ENCODE data around the gene ORM2. TPM values are rescaled to one million over a fixed set of nuclear protein-coding genes. Genes with fewer than 3 reads are reported as not detected.
A peak's percentile ranks its signal among the peaks of the same experiment; 100 is the strongest.

ORM2 gene
- total and polyA plus RNA-seq, 9 of the 15 experiments (the other 6 are each of a cell fraction or from before 2014, with no cell fraction given), result 0.98 TPM; not detected in 8

DNA sequence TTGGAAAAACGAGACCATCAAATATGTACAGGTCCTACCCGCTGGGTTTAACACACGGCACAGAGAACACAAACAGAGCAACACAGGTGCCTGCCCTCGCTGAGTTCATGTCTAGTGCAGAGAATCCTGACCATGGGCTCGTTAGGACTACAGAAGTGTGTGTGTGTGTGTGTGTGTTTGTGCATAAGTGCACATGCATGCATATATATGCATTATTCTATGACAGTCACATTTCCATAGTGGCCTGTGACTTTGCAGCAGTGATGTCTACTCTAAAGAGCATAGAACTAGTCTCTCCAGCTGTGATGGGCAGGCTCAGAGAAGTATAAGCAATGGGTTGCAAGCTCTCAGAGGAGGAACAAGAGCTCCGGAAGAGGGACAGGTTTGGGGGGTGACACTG is 27.7 kb downstream of the ORM2 start (continued):
- TF ChIP-seq POLR2H (tag; IDR thresholded peaks at IDR 0.05; ENCODE audit: low read depth) (no peak), CBX5 (IDR thresholded peaks at IDR 0.05; ENCODE audit: borderline replicate concordance, low read depth) (no peak)

DNA sequence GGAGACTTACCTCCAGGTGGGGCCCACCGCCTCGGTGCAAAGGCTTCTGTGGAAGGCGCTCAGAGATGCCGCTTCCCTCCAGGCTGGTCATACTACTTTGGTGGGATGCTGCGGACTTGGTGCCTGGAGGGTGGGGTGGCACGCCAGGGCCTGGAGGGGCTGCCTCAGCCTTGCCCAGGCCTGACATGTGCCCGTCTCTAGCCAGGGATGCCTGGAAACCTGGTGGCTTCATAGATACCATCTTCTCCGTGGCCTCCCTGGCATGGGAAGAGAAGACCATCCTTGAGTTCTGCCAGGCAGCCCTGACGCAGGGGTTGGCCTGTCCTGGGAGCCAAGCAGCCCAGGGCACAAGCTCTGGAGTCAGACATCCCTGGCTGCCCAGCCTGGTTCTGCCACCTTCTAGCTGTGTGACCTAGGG is 28.3 kb downstream of the ORM2 start:
- DNase-seq (ENCODE audit: extremely low read depth in 1 of 4, low spot score in 3 of 4) (no peak), ATAC-seq (no peak), FAIRE-seq (no peak)
- TF ChIP-seq ZNF77 (CRISPR knock-in tag; IDR thresholded peaks at IDR 0.05), result no peak
- TF ChIP-seq TBP (optimal IDR thresholded peaks at IDR 0.05; ENCODE audit: low read depth, low read length), result no peak
- TF ChIP-seq ELF2 (CRISPR knock-in tag; IDR thresholded peaks at IDR 0.05), result no peak
- TF ChIP-seq, protein P1, sequence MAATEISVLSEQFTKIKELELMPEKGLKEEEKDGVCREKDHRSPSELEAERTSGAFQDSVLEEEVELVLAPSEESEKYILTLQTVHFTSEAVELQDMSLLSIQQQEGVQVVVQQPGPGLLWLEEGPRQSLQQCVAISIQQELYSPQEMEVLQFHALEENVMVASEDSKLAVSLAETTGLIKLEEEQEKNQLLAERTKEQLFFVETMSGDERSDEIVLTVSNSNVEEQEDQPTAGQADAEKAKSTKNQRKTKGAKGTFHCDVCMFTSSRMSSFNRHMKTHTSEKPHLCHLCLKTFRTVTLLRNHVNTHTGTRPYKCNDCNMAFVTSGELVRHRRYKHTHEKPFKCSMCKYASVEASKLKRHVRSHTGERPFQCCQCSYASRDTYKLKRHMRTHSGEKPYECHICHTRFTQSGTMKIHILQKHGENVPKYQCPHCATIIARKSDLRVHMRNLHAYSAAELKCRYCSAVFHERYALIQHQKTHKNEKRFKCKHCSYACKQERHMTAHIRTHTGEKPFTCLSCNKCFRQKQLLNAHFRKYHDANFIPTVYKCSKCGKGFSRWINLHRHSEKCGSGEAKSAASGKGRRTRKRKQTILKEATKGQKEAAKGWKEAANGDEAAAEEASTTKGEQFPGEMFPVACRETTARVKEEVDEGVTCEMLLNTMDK (IDR thresholded peaks at IDR 0.05; ENCODE audit: borderline replicate concordance, insufficient read depth, low read depth, low read length, poor library complexity, severe bottlenecking), result no peak
- no peak for TF ChIP-seq CBX2 (IDR thresholded peaks at IDR 0.05; ENCODE audit: insufficient read depth, low read length, poor library complexity, severe bottlenecking)
- peak; percentile 55 for TF ChIP-seq POLR2G (IDR thresholded peaks at IDR 0.05; ENCODE audit: low read depth, low read length)
- TF ChIP-seq MECOM (CRISPR knock-in tag; IDR thresholded peaks at IDR 0.05), result no peak
- Histone ChIP-seq H3K9ac (ENCODE audit: insufficient read depth in 1 of 2, low read depth in 2 of 2, low read length in 2 of 2) (no peak overlapping the region), H3K4me3 (no peak overlapping the region), H3K4me1 (replicated peaks in 1 of 2; ENCODE audit: control insufficient read depth in 2 of 2, insufficient read depth in 2 of 2, low read length in 2 of 2) (no peaks in the 10 kb centered on the region), H4K20me1 (replicated peaks; ENCODE audit: control insufficient read depth, insufficient read depth, low read length) (no peaks in the 10 kb centered on the region), H3K79me2 (ENCODE audit: control insufficient read depth, insufficient read depth, low read length) (no peaks in the 10 kb centered on the region), H3K9me3 (replicated peaks; ENCODE audit: control insufficient read depth, insufficient read depth, low read depth, low read length) (no peaks in the 10 kb centered on the region), H3K27me3 (ENCODE audit: control insufficient read depth in 2 of 2, insufficient read depth in 2 of 2, low read length in 2 of 2) (no peaks in the 10 kb centered on the region), H3K36me3 (ENCODE audit: control insufficient read depth, insufficient read depth, low read length) (peaks cover 16% of the 10 kb centered on the region; the same call in 2 of the 3 replicates), H2AFZ (ENCODE audit: low read depth, low read length) (no peak overlapping the region), H3K4me2 (ENCODE audit: insufficient read depth, low read length) (no peak overlapping the region), H3K27ac (ENCODE audit: extremely low read depth, low read depth, low read length) (no peak overlapping the region), H3K9me1 (ENCODE audit: control insufficient read depth, insufficient read depth, low read length) (no peaks in the 10 kb centered on the region)
- POLR2A ChIA-PET, result no interaction called here
- 73% methylated on average over 9 of the region's 9 CpGs for WGBS (ENCODE audit: insufficient coverage, low coverage, missing lambda C conversion rate)
- intact Hi-C loops (cut with micrococcal nuclease), result no loop called here
- CTCF ChIA-PET (ENCODE audit: low intra/inter-chr PET ratio), result no interaction called here
- in situ Hi-C loops (cut with MboI), result no loop called here
- BruUV-seq (replicated peaks), result no TSS peak

All from K562 (cell line).